G401 (cell line): ENCODE results near the gene ACAP2. TPM values are rescaled to one million over a fixed set of nuclear protein-coding genes. Genes with fewer than 3 reads are reported as not detected.
"Not testable (repeated sequence)": the region's sequence is repeated elsewhere in the genome, so short reads cannot be mapped to it uniquely, and the experiment has no call there.

Experiments
- DNase-seq: peaks from one replicate; pipeline ENCODE4 v3.0.0-alpha.2; 2015; ENCODE audit warnings: low spot score
- in situ Hi-C: cut with HindIII; loops from 2 replicates; pipeline ENCODE4 v1.10.0; 2016; ENCODE audit warnings: low sequenced_read_pairs, mixed read lengths
- total RNA-seq: library from RNA; depleted of rRNA; stranded (reverse); fragments of >200 nt; shearing (Covaris generic); gene quantifications from 2 replicates; pipeline ENCODE4 v1.2.3, GENCODE V29; 2014

ACAP2 gene
- total RNA-seq, 1 experiment from 2014 or later: 55.3 TPM

- no peak for DNase-seq
- in situ Hi-C loops: no loop called here
These were observed 107.9 kb downstream of the ACAP2 start for GRCh38 chr3:195334967-195335366.

GRCh38 chr3:195319060-195319459 is 123.8 kb downstream of the ACAP2 start:
- in situ Hi-C loops: loop anchor here (25.0 kb wide), 1 partner anchor 118 kb away; the partner anchor contains the start of gene ACAP2
- no peak for DNase-seq

- in situ Hi-C loops: loop anchor here (25.0 kb wide), 1 partner anchor 125 kb away; the partner anchor contains the start of gene ACAP2
- DNase-seq: no peak
These were observed 130.1 kb downstream of the ACAP2 start for GRCh38 chr3:195312714-195313113.

GRCh38 chr3:195307711-195308110 is 135.1 kb downstream of the ACAP2 start:
- in situ Hi-C loops: loop anchor here (25.0 kb wide), 1 partner anchor 130 kb away; the partner anchor contains the start of gene ACAP2
- DNase-seq: no peak

GRCh38 chr3:195306369-195306768 is 136.5 kb downstream of the ACAP2 start:
- in situ Hi-C loops: loop anchor here (25.0 kb wide), 1 partner anchor 131 kb away; the partner anchor contains the start of gene ACAP2
- DNase-seq: no peak

- DNase-seq: no peak
- in situ Hi-C loops: loop anchor here (25.0 kb wide), 1 partner anchor 135 kb away; the partner anchor contains the start of gene ACAP2
These were observed 140.4 kb downstream of the ACAP2 start for GRCh38 chr3:195302431-195302830.

- no peak for DNase-seq
- in situ Hi-C loops: no loop called here
These were observed 145.4 kb downstream of the ACAP2 start for GRCh38 chr3:195297446-195297845.

GRCh38 chr3:195296662-195297061 is 146.2 kb downstream of the ACAP2 start:
- in situ Hi-C loops: no loop called here
- DNase-seq: no peak

- in situ Hi-C loops: no loop called here
- no peak for DNase-seq
These were observed 151.7 kb downstream of the ACAP2 start for GRCh38 chr3:195291121-195291520.

GRCh38 chr3:195290643-195291042 is 152.2 kb downstream of the ACAP2 start:
- DNase-seq, in situ Hi-C loops: not testable (repeated sequence)

GRCh38 chr3:195286115-195286872 is 156.5 kb downstream of the ACAP2 start:
- DNase-seq: no peak
- in situ Hi-C loops: no loop called here

GRCh38 chr3:195285372-195285771 is 157.4 kb downstream of the ACAP2 start:
- in situ Hi-C loops: no loop called here
- no peak for DNase-seq

- in situ Hi-C loops: no loop called here
- no peak for DNase-seq
These were observed 158.0 kb downstream of the ACAP2 start for GRCh38 chr3:195284842-195285241.

GRCh38 chr3:195282961-195283360 is 159.9 kb downstream of the ACAP2 start:
- in situ Hi-C loops: no loop called here
- DNase-seq: no peak

GRCh38 chr3:195274259-195274966 is 168.4 kb downstream of the ACAP2 start:
- in situ Hi-C loops: no loop called here
- DNase-seq: no peak

GRCh38 chr3:195271410-195272243 is 171.2 kb downstream of the ACAP2 start:
- DNase-seq: peak; percentile 72
- in situ Hi-C loops: no loop called here

GRCh38 chr3:195270817-195271409 is 171.9 kb downstream of the ACAP2 start, which contains the start of gene XXYLT1:
XXYLT1 (minus strand) TSS chr3:195271159; CDS start chr3:195271058, 101 bp downstream.
- in situ Hi-C loops: no loop called here

GRCh38 chr3:195270079-195270816 is 172.6 kb downstream of the ACAP2 start:
- DNase-seq: peak; percentile 51
- in situ Hi-C loops: no loop called here

More at GRCh38 chr3:195270817-195271409, 171.9 kb downstream of the ACAP2 start, which contains the start of gene XXYLT1:
- DNase-seq: peak; percentile 83
